Measurements from ENCODE around the gene SHLD3. TPM values are rescaled to one million over a fixed set of nuclear protein-coding genes. Genes with fewer than 3 reads are reported as not detected.

SHLD3 gene
- polyA plus RNA-seq, 1 of the 3 experiments (the other 2 are of a cell fraction) = 2.4 TPM

- H3K79me2 ChIP-seq (ENCODE audit: insufficient read depth) = no peaks in the 10 kb centered on the region; the same call in 1 of the 2 replicates
- H3K27ac ChIP-seq (ENCODE audit: low read depth in 2 of 2, low read length in 1 of 2) = no peak overlapping the region
- no peak for DNase-seq
- H3K4me3 ChIP-seq (ENCODE audit: low read depth in 2 of 2, low read length in 1 of 2) = no peak overlapping the region
- H3K27me3 ChIP-seq (ENCODE audit: insufficient read depth) = no peaks in the 10 kb centered on the region
- 94% methylated on average over 4 of the region's 4 CpGs for WGBS (ENCODE audit: low lambda C conversion rate)
- H3K9me3 ChIP-seq = no peaks in the 10 kb centered on the region
- H3K4me1 ChIP-seq (ENCODE audit: control insufficient read depth in 1 of 2, insufficient read depth in 2 of 2, low read depth in 1 of 2, low read length in 1 of 2) = no peaks in the 10 kb centered on the region
- peaks cover 12% of the 10 kb centered on the region for H3F3A ChIP-seq (replicated peaks; ENCODE audit: insufficient read depth)
- H2AFZ ChIP-seq (ENCODE audit: low read depth) = no peak overlapping the region
- no peaks in the 10 kb centered on the region for H3K9me2 ChIP-seq
- H3K4me2 ChIP-seq = no peak overlapping the region
- ChIA-PET POLR2A (no interaction called here), CTCF (interaction anchor here (1.2 to 1.4 kb wide), 2 partner anchors 17 to 24 kb away, joined by 3 to 5 read pairs; no protein-coding TSS in a partner anchor)
- peaks cover 27 to 61% of the 10 kb centered on the region in 2 experiments for H3K36me3 ChIP-seq (replicated peaks in 1 of 2; ENCODE audit: control insufficient read depth in 1 of 2, insufficient read depth in 2 of 2, low read length in 1 of 2)
- H3K9ac ChIP-seq = no peak overlapping the region
- H4K20me1 ChIP-seq (ENCODE audit: insufficient read depth) = no peaks in the 10 kb centered on the region
- TF ChIP-seq IRF3 (IDR thresholded peaks at IDR 0.05; ENCODE audit: low read depth, low read length) (no peak), GATA2 (CRISPR knock-in tag; IDR thresholded peaks at IDR 0.05) (no peak), FOXJ3 (CRISPR knock-in tag; IDR thresholded peaks at IDR 0.05) (no peak), RFX5 (IDR thresholded peaks at IDR 0.05; ENCODE audit: low read length) (no peak), REST (IDR thresholded peaks at IDR 0.05; ENCODE audit: low read depth, low read length) (no peak), TCF12 (IDR thresholded peaks at IDR 0.05) (no peak), SMC3 (IDR thresholded peaks at IDR 0.05; ENCODE audit: low read depth, low read length) (no peak), POLR2AphosphoS5 (IDR thresholded peaks at IDR 0.05; ENCODE audit: low read depth, low read length) (no peak), SIN3A (IDR thresholded peaks at IDR 0.05; ENCODE audit: borderline replicate concordance, low read depth, low read length) (no peak), RXRA (IDR thresholded peaks at IDR 0.05; ENCODE audit: borderline replicate concordance, low read depth) (no peak), FOXM1 (IDR thresholded peaks at IDR 0.05; ENCODE audit: low read depth) (no peak), YY1 (IDR thresholded peaks at IDR 0.05; ENCODE audit: low read depth) (no peak), MEF2A (IDR thresholded peaks at IDR 0.05; ENCODE audit: borderline replicate concordance, low read depth) (no peak), MXI1 (IDR thresholded peaks at IDR 0.05; ENCODE audit: low read depth, low read length) (no peak), TAF1 (IDR thresholded peaks at IDR 0.05; ENCODE audit: borderline replicate concordance, low read depth, low read length) (no peak), GABPA (IDR thresholded peaks at IDR 0.05; ENCODE audit: low read depth) (no peak), TEAD4 (IDR thresholded peaks at IDR 0.05; ENCODE audit: borderline replicate concordance, insufficient read depth) (no peak), ELF1 (IDR thresholded peaks at IDR 0.05) (no peak), NFIC (IDR thresholded peaks at IDR 0.05; ENCODE audit: borderline replicate concordance) (no peak), RAD21 (IDR thresholded peaks at IDR 0.05; ENCODE audit: low read length) (no peak)
Observed at GRCh38 chr5:65640240-65640639, 15.4 kb downstream of the SHLD3 start.

Data from SK-N-SH (cell line).